Renal cortex interstitium (tissue), 11 donors: Measurements from ENCODE around the gene MGAT4B. TPM values are rescaled to one million over a fixed set of nuclear protein-coding genes. Genes with fewer than 3 reads are reported as not detected.
A peak's percentile ranks its signal among the peaks of the same experiment; 100 is the strongest.

Source experiments
- DNase-seq, 11 donors: peaks; one replicate each; pipeline ENCODE4 v3.0.0-alpha.2; 2013; ENCODE audit warnings: low read depth in 9 of 11, low spot score in 4 of 11; ENCODE audit errors: extremely low read depth in 1 of 11
- polyA plus RNA-seq, 3 donors: library from polyadenylated mRNA; unstranded; fragments of 120-200 nt; gene quantifications; one replicate each; pipeline ENCODE4 v1.2.1, GENCODE V29; 2013; ENCODE audit not compliant: insufficient read length in 3 of 3

Gene MGAT4B
- polyA plus RNA-seq, 3 donors, result 160 to 181 (median 173) TPM

DNA sequence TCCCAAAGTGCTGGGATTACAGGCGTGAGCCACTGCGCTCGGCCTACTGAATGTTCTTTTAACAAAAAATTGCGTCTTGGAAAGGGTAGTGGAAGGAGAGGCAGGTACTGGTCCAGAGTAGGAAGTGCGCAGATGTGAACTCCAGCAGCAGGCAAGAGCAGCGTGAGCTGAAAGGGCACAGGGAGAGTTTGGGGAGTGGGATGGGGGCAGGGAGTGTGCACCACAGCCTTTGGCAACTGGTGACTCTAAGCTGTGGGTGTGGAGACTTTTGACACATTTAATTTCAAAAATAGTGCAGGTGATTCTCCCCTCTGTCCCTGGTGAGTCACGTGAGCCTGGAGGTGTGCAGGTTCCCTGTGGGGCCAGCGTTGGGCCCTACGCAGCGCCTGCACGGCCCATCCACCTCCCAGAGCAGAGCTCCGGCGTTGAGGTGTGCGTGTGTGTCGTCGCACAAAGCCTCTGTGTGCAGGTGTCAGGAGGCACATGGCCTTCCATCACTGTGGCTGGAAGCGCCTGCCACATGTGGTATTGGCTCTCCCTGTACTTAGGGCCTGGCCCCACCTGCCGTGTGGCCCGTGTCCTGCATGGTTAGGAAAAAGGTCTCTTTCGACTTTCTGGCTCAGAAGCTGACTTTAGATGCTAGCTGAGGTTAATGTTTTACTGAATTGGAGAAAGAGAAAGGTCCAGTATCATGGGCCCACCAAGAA, 25.5 kb upstream of the MGAT4B start:
- DNase-seq, result no peak

DNA sequence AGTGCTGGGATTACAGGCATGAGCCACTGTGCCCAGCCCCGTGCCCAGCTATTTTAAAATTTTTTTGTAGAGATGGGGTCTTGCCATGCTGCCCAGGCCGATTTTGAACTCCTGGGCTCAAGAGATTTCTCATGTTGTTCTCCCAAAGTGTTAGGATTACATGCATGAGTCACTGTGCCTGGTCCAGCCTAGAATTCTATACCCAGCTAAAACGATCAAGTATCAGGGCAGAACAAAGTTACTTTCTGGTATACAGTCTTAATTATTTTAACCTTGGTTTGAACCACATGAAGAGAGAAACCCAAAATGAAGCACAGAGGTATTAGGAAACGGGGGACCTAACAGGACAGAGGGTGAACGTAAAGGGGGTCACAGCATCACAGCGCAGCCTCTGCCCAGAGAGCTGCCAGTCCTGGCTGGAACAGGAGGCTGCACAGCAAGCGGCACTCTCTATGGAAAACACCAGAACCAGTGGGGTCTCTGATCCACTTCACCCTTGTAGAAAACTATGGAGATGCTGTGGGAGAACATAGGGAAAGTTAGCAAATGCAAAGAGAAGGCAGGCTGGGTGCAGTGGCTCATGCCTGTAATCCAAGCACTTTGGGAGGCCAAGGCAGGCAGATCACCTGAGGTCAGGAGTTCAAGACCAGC, 24.3 kb upstream of the MGAT4B start:
- no peak for DNase-seq

DNA sequence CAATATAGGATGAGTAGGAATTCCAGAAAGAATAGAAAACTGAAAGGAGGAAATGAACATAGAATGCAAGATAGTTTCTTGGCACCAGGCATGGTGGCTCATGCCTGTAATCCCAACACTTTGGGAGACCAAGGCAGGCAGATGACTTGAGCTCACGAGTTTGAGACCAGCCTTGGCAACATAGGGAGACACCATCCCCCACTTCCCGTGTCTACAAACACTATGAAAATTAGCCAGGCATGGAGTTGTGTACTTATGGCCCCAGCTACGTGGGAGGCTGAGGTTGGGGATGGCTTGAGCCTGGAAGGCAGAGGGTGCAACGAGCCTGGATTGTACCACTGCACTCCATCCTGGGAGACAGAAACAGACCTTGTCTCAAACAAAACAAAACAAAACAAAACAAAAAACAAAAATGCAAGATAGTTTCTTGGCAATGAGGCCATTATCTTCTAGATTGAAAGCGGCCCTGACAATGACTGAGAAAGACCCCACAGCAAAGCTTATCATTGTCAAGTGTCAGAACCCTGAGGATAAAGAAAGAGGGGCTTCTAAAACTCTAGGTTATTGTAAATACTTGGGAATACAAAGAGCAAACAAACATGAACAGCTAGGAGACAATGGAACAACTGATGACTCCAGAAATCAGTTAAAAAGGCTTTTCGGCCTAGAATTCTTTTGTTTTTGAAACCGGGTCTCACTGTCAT, 23.2 kb upstream of the MGAT4B start:
- DNase-seq, result no peak

DNA sequence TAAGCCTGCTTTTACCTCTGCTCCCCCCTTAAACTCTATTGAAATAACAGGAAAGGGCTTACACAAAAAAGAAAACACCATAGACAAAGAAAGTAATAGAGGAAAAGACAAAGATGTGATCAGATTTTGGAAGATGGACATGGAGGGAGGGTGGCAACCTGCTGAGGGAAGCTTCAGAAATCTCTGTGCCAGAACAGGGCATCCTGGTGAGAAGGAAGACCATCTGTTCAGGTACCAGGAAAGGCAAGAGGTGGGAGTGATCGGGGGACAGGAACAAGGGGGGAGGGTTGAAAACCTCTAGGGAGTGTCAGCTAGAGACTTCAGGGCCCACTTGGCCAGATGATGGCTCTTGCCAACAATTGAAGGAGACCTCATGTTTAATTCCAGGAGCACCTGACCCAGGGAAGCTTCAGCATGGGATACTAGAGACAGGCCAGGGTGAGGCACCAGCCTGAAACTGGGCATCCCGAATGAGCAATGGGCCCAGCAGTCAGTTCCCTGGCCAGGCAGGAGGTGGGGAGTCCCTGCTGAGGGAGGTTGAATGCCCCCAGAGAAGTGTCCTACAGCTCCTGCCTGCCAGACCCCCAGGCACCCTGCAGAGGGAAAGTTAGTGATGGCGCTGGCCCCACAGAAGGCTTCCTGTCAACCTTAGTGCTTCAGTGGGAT, 22.2 kb upstream of the MGAT4B start:
- DNase-seq, result no peak

DNA sequence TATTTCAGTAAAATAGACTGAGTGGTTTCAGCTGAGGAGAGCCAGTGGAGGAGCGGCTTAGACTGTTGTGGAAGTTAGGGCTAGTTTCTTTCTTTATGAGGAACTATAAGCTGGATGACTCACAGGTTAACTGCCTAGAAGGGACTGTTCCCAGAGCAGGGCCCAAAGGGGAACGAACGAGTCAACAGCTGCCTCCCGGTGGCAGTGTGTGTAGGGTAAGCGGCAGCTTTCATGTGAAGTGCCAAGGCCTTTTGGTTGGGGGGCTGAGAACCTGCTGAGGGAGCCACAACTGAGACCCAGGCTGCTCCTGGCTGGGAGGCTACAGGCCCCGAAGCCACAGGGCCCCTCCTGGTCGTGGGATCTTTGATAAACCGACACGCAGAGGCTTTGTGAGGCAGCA, 21.0 kb upstream of the MGAT4B start:
- DNase-seq, result no peak

DNA sequence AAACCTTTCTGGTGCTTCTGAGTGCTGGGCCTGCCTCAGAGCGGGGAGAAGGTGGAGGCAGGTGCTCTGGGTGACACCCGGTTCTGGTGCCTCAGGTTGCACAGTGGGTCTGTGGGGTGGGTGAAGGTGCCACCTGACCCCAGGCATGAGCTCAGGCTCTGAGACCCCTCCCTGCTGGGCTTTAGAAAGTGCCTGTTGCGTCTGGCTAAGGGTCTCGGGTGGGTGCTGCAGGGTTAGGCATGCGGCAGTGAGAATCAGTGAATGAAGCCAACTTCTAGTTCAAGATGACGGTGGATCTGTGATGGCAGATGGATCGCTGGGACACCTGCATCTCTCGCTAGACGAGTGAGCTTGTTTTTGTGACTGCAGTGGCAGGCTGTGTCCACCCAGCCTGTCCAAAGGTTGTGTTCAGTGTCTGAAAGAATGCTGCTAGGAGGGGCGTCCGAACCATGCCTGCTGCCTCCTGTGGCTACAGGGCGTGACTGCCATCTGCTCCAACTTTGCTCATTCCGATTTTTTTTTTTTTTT, 19.1 kb upstream of the MGAT4B start:
- DNase-seq, result no peak

DNA sequence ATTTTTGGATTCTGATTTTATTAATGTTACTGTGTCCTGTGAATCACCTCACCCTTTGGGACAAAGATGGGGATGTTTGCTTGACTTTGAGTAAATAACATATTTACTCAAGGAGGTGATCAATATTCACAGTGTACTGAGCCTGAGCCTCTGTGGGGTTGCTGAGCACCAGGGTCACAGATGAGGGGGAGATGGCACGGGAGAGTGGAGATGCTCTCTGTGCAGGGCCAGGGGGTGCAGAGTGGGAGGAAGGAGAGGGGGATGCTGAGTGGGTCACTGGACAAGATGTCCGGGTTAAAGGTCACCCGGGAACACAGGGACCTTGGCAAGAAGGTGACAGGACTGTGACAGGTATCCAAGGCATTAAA, 18.1 kb upstream of the MGAT4B start:
- no peak for DNase-seq

DNA sequence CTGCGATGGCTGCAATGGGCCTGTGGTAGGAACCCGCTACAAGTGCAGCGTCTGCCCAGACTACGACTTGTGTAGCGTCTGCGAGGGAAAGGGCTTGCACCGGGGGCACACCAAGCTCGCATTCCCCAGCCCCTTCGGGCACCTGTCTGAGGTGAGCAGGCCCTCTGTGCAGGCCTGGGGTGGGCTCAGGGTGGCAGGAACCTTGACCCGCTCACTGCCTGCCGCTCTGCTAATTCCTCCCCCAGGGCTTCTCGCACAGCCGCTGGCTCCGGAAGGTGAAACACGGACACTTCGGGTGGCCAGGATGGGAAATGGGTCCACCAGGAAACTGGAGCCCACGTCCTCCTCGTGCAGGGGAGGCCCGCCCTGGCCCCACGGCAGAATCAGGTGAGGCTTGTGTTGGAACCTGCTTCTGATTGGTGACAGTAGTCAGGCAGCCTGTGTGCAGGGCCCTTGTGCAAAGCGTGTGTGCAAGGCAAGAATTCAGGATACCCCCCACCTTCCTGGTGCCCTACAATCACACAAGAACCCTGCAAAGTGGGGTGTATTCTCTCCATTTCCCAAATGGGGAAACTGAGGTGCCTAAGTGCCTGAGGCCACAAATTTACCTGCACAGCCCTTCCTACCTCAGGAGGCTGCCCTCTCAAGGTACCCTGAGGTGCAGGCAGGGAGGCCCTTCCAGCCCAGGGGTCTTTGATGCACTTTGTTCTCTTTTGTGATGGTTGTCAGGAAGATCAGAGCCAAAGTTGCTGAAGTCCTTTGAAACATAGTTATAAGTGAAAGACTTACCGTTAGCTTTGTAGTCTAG, 17.5 kb upstream of the MGAT4B start:
- DNase-seq, result no peak

DNA sequence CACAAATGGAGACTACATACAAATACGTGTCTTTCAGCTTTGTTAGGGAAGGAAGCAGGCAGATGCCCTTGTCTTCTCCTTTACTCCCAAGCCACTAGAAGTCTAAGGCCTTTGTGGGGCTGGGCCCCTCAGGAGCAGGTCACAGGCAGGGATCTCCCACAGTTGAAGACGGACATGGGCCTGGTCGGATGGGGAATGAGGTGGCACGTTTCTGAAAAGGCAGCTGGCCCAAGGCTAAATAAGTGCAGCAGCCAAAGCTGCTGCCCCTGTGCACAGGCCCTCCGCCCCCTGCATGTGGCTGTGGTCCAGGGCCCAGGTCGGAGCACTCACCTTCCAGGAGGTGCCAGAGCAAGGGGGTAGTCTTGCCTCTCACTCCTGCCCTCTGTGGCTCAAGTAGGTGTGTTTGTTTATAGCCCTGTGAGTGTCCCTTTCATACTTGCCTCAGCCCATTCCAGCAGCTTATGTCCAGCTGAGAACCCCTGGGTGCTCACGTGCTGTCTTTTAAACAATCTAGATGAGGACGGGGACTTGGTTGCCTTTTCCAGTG, 15.9 kb upstream of the MGAT4B start:
- no peak for DNase-seq

DNA sequence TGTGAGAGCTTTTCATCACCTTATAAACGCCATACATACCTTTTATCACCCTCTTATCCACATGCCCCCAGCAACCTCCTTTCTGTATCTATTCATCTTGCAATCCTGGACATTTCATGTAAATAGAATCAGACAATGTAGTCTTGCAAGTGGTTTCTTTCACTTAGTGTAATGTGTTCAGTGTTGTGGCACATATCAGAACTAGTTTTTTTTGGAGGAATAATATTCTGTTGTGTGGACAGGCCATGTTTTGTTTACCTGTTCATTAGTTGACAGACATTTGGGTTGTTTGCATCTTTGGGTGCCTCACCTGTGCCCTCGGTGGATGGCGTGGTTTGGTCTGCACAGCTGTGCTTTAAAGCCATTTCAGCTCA, 15.4 kb upstream of the MGAT4B start:
- DNase-seq, result no peak

DNA sequence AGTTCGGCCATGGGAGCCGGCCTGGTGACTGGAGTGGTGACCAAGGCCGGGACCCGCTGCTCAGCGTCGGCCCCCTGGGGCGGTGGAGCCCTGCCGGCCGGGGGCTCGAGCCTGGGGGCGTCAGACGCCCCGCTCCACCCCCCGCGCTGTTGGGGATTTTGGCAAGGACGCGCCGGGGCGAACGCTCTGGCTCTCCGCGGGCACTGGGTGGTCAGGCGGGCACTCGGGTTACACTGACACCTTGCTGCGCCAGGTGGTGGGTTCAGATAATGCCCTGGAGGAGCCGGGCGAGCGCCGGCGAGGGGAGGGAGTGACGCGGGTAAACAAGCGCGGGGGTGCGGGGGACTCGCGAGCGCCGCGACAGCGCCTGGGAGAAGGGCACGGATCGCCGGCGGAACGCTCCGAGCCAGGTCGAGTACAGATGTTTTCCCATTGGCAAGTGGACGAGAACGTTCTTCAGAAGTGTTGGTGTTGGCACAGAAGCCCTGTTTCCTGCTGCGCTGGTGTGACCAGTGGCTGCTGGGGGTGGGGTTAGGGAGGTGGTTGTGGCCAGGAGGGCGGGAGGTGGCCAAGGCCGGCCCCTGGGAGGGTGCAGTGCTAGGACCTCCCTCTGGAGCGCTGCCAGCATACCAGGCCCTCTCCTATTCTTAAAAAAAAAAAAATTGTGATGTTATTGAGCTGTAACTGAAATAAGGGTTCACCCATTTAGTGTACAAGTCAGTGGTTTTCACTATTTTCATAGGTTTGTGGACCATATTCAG, 14.8 kb upstream of the MGAT4B start:
- DNase-seq, result peak in 10 of 11 donors; percentile 76 to 90 (median 84)

DNA sequence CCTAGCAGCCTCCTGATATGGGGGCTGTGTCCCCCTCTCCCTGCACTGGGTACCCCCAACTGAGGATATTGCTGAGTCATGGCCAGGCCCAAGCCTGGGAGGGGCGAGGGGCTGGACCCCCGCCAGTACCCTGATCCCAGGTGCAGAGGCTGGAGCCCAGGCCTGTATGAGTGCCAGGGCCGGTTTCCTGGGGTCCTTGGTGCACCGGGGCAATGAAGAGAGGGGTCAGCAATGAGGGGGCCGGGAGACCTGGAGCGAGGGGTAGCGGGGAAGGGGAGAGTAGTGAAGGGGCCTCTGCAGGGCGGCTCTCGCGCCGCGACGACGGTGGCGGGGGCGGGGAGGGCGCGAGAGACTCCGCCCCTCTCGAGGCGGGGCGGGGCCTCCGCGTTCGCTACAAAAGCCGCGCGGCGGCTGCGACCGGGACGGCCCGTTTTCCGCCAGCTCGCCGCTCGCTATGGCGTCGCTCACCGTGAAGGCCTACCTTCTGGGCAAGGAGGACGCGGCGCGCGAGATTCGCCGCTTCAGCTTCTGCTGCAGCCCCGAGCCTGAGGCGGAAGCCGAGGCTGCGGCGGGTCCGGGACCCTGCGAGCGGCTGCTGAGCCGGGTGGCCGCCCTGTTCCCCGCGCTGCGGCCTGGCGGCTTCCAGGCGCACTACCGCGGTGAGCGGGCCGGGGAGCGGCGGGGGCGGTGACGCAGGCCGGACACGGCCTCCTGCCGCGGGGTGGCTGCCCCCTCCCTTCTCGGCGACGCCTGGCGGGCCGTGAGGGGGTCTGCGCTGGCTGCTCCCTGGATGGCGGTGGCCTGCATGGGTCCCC, 14.0 kb upstream of the MGAT4B start, which contains the start of gene SQSTM1:
SQSTM1 (plus strand) TSS at position 423 of the 815 bp plus-strand sequence; CDS start at position 455, 32 bp downstream.
- DNase-seq, result peak in 8 of 11 donors; percentile 72 to 88 (median 81)

DNA sequence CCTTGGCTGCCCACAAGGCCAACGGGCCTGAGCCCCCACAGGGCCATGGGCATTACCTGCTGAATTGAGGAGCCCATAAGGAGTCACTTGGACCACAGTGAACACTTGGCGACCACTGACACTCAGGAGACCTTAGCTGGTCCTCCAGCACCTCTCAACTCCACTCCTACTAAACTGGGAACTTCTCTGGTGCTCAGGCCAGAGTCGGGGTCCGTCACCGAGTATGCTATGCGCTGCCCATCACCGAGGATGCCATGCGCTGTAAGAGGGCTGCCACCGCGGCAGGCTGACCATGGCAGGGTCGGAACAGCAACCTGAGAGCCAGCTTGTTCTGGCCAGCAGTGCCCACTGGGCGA, 13.4 kb upstream of the MGAT4B start:
- DNase-seq, result no peak

DNA sequence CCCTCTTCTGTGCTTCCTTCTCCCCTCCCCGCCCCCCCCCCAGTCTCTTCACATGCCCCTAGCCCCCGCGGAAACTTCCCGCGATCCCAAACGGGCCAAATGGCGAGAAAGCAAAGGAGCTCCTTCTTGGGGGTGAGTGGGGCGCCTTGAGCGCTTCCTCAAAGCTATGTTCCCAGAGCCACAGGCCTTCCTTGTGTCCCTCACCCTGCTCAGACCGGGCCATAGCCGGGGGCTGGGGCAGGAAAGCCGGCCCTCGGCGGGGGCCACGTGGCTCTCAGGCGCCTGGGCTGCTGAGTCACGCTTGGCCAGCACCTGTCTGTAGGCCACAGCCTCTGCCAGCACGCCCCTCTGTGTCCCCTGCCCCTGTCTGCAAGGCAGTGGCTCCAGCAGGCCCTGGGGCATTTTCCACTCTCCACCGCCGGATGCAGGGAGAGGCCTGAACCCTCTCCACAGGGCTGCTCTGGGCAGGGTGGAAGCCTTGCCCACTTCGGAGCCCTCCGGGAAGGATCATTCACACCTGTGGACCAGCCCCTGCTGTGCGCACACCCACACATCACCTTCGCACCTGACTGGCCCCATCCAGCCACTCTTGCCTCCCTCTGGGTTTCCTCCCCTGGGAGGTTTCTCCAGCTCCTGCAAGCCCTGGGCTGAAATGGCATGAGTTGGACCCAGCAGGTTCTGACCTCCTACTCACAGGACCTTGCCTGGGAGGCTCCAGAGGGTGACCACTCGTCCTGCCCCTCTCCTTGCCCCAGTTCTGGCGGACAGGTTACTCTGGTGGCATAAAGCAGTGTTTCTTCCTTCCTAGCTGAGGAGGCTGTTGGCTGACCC, 12.8 kb upstream of the MGAT4B start:
- no peak for DNase-seq

DNA sequence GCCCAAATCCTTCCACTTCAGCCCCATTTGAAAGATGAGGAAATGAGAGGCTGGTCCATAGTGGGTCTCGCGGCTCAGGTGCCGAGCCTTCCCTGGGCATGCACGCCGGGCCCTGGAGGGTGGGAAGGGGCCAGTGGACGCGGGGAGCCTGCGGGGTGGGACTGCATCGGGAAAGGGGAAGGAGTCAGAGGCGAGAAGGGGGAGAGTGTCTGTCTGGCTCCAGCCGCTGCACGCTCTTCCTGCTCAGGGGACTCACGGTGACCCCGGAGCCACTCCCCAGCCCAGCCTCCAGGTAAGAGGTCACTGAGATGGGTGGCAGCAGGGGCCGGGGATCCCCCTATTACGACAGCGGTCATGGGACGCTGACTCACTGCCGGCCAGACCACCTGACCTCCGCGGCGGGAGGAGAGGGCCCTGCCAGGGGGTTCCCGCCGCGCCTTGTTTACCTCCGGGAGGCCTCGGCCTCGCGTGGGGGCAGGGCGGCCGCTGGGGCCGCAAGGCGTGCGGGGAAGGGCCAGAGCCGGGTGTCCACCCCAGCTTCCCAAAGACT, 12.2 kb upstream of the MGAT4B start:
- peak in 7 of 11 donors; percentile 69 to 87 (median 78) for DNase-seq
